Left colon (tissue), 2 donors: ENCODE measurements around the gene ZNF285. TPM values are rescaled to one million over a fixed set of nuclear protein-coding genes. Genes with fewer than 3 reads are reported as not detected.
"Not testable (repeated sequence)": the region's sequence is repeated elsewhere in the genome, so short reads cannot be mapped to it uniquely, and the experiment has no call there.

Experiments used
- ATAC-seq: fragments of 200-7000 bp; cut with Tn5 transposase; one replicate; pipeline ENCODE4 v1.9.1; 2020; ENCODE audit warnings: mild to moderate bottlenecking, moderate library complexity
- DNase-seq, 2 donors: peaks; one replicate each; pipeline ENCODE4 v3.0.0-alpha.2; 2020
- intact Hi-C, 2 donors: fragments of 100-400 bp; cut with DNase I in 1 of 2; cut with micrococcal nuclease in 1 of 2; formaldehyde crosslinking; loops; one replicate each; pipeline versions ENCODE4 v1.11.2 to v1.14.0; 2022; cut with DNase I, micrococcal nuclease
- long read RNA-seq: library from polyadenylated mRNA; unstranded; transcript quantifications from one replicate; pipeline ENCODE4 v2.0.0, GENCODE V29; 2021
- total RNA-seq, 2 donors: library from RNA; stranded (reverse); fragmentation: NEBNext Ultra II Directional; extraction: Animal tissue kit (Norgen Biotek cat#: 25700); gene quantifications; one replicate each; pipeline ENCODE4 v1.2.1, GENCODE V29; 2021
- donor health status: DM: no; HTN: no; CAD: no.
- donor health status: DM: yes; HTN: yes; CAD: no.

The ZNF285 gene
- 1 to 10 TPM in 1 of 2 donors, under 1 TPM in 1; 0.92 to 1.8 TPM for total RNA-seq
- long read RNA-seq = 0 reads

DNA sequence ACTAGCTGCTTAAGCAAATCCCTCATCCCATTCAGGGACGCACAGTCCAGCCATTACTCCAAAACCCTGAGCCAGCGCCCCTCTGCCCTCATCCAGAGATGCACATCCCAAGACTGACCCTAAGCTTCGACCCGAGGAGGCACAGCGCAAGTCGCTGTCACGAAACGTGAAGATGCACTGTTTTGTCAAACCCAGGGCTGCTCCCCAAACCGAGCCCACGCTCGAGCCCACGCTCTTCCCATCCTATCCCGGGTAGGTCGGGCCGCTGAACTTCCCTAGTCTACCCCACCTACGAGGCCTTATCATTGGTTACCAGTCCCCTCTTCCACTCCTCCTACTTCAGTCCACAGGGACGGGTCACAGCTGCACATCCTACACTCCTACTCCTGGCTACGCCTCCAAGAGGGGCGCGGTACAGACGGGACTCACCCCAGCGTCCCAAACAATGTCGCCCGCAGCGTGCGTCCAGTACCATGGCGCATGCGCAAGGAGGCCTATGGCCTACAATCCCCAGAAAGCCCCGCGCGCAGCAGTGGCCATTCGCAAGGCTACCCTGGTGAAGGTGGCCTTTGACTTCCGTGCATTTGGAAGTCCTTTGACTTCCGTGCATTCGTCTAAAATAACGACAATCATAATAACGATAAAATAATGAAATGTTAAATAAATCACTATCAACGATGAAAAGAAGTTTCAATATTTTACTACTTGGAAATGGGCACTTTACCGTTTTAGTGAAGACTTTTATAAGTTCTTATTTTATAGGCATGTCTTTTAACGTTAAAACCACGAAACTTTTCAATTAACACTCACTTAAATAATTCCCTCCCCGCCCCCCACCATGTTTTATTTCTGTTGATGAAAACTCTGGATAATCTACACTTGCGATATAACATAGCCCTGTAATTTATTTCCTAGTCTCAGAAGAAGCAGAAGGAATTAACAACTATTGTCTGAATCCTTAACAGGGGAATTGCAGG is at the start of gene ZNF285:
TSS of gene ZNF285 (minus strand) at position 470 of the 977 bp plus-strand sequence. CDS start 4,395 bp downstream, outside the sequence.
- intact Hi-C loops = no loop called here
- peak; percentile 92 to 94 for DNase-seq
- ATAC-seq = peak; percentile 100

DNA sequence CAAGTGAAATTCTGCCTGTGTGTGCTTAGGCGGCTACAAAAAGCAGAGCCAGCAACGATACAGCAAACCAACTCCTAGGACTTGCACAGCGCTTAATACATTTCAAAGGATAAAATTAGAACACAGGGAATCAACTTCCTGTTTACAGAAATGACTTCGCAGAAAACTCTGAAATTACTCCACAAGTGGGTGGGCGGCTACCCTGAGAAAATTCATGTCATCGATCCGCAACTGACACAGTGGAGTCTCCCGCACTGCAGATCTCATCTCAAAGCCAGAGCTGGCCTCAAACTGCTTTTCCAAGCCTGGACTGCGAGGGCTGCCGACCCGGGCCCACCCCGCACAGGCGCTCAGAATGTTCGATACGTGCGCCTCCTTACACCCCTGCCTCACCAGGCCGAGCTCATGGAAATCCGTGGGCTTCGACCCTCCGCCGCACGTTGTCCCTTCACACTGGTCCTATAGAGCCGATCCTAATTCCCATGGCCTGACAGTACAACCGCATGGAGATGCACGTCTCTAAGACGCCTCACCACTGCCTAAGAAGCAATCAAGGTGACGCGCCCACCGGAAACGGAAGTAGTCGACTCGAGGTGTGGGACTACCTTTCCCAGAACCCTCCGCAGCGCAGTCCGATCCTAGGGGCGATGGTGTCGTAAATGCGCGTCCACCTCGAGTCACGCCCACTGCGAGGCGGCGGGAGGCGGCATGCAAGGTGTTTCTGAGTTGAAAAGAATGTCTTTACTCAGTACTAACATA is 46.7 kb upstream of the ZNF285 start, which contains the start of gene ZNF229:
TSS of gene ZNF229 (minus strand) at position 557 of the 759 bp plus-strand sequence. CDS start 5,625 bp downstream, outside the sequence.
- DNase-seq = peak; percentile 87 to 88

DNA sequence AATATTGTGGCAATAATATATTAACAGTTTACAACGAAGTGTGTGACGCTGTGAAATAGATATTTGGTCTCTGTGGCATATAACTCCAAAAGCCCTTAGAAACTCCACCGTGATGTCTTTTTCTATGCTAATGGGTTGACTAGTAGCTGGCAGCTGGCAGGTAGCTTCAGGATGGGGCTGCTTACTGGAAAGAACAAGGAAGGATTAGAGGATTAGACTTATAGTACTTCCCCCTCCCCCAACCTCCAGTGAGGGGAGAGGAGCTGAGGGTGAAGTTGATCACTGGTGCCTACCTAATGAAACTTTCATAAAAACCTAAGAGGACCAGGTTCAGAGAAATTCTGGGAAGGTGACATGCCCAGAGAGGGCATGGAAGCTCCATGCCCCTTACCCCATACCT is 37.0 kb upstream of the ZNF285 start:
- intact Hi-C loops = no loop called here
- ATAC-seq = no peak
- DNase-seq = no peak

More for the DNA sequence above, 46.7 kb upstream of the ZNF285 start, which contains the start of gene ZNF229:
- intact Hi-C loops = no loop called here
- ATAC-seq = peak; percentile 100

DNA sequence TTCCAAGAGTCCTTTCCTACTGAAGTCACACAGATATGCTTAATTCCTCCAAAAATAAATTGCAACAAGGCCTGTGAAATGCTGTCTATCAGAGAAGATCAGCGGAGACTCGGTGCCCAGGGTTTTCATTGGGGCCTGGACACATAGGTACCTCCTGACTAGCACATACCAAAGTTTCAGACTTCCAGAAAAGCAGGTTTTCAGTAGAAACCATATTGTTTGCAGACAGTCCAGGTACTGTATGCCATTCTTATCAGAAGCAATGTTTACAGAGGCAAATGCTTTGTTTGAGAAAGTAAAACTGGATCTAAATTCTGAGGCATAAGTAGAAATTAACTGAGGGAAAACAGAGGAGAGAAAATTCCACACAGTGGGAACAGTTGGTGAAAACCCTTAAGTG is 34.0 kb upstream of the ZNF285 start:
- intact Hi-C loops = no loop called here
- ATAC-seq (no peak), DNase-seq (no peak)

DNA sequence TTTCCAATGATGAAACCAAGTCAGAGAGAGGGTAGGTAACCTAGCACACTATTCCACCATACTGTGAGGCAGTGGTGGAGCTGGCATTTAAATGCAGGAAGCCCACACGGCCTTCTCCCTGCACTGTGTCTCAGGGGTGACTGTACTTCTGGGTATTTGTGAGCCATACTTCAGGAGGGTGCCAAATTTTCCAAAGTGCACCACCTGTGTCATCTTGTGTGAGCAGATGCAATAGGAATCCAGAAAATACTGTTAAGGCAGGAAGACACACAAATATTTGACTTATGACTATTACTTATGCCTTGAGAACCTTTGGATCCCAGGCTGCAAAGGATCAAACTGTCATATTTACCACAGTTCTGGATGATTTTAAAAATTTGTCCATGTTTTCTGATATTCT is 29.5 kb upstream of the ZNF285 start:
- intact Hi-C loops = no loop called here

DNA sequence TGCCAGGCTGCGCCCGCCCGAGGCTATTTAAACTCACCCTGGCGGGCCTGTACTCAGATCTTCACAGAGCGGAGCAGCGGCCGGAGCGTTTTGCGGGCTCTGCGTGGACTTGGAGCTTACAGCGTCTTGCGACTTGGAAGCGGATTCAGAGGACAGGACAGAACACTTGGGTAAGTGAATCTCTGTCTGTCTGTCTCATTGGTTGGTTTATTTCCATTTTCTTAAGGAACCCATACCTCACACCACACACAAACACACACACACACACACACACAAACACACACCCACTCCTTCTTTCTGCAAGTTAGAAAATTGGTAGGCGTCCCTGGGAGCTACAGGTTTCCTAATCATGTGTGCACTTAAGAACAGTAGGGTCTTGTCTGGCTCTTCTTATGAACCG is 14.1 kb upstream of the ZNF285 start:
- intact Hi-C loops, ATAC-seq, DNase-seq: not testable (repeated sequence)

More for the DNA sequence above, 29.5 kb upstream of the ZNF285 start:
- ATAC-seq = no peak
- DNase-seq = no peak

DNA sequence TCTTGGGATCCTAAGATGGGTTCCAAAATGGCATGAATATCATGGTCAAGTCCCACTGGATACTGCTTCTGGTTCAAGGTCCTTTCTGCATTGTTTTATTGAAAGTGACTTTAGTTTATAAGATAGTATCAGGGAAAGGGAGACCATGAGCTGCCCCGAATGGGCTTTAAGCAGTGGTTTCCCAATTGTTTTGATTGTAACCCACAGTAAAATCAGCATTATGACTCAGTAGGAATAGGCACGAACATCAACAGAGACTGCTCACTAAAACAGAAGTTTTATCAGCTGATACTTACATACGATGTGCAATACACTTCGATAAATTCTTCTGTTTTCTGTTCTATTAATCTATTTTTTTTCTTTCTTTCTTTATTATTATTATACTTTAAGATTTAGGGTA is 12.1 kb downstream of the ZNF285 start:
- DNase-seq, intact Hi-C loops, ATAC-seq: not testable (repeated sequence)

DNA sequence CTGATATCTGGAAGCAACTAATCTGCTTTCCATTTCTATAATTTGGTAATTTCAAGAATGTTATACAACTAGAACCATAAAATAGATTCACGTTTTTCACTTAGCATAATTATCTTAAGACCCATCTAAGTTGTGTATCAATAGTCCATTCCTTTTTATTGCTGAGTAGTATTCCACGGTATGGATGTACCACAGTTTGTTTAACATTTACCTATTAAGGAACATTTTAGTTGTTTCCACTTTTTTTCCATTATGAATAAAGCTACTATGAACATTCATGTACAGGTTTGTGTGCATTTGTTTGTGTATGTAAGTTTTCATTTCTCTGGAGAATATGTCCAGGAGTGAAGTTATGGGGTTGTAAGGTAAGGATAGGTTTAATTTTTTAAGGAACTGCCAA is 26.6 kb downstream of the ZNF285 start:
- intact Hi-C loops = no loop called here
- ATAC-seq (no peak), DNase-seq (no peak)

DNA sequence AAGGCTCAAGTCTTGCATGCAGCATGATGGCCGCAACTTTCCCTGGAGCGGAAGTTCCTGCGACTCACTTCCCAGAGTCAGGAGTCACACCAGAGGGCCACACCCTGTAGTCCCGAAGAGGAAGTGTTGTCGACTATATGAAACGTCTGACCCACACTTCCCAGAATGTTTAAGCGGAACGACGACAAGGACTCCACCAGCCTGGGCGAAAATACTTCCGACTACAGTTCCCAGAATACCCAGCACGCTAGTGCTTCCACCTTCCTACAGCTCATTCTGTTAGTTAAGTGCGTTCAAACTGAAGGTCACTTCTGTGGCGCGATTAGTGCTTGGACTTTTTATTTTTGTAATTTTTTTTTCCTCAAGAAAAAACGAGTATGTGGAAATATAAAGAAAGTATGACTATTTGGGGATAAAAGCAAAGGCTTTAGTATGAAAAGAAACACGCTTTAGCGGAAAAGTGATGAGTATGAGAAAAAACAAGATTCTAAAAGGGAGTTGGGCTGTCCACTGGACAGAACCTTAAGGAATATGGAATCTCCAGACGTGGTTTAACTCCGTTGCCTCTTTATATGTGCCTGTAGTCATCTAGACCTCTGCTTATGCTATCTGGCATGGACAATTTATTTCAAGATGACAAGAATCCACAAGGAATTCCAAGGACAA is 29.5 kb downstream of the ZNF285 start:
- ATAC-seq = no peak
- DNase-seq = no peak
- intact Hi-C loops = no loop called here

DNA sequence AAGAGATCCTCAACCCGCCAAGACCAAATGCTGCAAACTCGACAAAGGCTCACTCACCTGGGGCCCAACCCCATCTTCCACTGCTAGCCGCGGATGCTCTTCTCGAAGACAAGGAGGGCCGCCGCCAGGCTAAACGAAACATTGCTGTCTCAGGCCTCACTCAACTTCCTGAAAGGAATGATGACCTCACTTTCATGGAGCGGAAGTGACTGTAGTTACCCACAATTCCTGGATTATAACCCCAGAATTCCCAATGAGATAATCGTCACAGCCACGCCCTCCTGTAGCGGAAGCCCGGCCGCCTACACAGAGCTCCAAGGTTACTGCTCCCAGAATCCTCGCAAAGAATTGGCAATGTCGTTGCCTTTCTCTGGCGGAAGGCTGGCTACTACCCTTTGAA is 34.4 kb downstream of the ZNF285 start:
- intact Hi-C loops = no loop called here
- ATAC-seq (no peak), DNase-seq (no peak)

DNA sequence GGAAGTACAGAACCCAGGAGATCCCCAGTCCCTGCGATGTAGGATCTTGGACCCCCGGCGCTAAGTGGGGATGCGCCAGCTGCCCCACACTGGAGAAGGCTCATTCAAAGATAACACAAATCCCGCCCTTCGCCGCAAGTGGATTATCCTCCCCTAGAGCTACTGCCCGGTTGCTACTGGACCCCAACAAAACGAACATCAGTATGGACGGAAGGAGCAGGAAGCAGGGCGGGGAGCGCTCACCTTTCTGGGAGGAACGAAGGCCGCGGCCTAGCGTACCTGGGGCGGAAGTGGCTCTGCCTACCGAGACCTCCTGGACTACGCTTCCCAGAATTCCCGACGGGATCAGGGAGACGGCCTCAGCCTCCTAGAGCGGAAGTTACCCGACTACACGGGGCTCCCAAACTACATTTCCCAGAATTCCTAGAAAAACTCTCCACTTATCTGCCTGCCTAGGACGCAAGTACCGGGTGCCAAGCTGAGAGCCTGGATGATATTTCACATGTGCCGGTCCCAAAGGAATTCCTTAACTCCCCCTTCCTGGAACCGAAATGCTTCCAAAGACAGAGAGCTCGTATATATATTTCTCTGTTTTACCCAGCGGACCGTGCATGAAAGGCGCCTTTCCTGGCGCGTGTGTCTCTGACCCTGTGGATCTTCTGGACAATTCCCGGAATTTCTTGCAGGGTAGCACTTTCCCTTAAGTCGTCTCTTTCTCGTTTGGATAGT is 44.9 kb downstream of the ZNF285 start, which contains the start of gene ZNF112:
TSS of gene ZNF112 (minus strand) at position 298 of the 729 bp plus-strand sequence. CDS start 16,141 bp downstream, outside the sequence.
- intact Hi-C loops = no loop called here
- peak; percentile 100 for ATAC-seq
- peak; percentile 87 to 94 for DNase-seq

DNA sequence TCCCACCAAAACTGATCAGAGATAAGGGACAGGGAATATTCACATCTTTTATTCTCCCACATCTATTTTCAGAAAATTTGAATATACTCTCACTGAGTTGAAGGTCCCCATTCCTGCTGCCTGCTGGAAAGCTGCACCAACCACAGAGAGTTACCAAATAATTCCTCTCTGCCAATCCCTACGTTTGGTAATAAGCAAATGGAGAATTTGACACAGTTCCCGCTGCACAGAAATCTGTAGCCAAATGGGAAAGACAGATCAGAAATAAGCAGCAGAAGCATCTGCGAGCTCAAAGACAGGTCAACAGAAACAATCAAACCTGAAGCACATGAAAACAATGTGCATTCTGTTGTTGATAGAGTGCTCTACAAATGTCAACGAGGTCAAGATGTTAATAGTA is 54.9 kb downstream of the ZNF285 start:
- DNase-seq (no peak), ATAC-seq (no peak)
- intact Hi-C loops = no loop called here

DNA sequence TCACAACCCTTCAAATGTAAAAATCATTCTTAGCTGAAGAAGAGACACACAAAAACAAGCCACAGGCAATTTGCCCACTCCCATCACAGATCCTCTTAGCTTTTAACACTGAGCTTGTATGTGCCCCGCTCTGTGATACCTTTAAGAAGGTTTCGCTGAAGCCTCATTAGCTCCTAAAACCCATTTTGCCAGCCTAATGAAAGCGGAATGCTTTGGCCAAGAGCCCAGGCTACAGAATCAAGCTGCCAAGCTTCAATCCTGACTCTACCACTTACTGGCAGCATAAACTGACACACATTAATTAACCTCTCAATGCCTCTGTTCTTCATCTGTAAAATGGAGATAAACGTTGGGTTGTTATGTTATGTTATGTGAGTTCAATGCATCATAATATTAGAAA is 55.4 kb downstream of the ZNF285 start:
- ATAC-seq (no peak), DNase-seq (no peak)
- intact Hi-C loops = no loop called here

DNA sequence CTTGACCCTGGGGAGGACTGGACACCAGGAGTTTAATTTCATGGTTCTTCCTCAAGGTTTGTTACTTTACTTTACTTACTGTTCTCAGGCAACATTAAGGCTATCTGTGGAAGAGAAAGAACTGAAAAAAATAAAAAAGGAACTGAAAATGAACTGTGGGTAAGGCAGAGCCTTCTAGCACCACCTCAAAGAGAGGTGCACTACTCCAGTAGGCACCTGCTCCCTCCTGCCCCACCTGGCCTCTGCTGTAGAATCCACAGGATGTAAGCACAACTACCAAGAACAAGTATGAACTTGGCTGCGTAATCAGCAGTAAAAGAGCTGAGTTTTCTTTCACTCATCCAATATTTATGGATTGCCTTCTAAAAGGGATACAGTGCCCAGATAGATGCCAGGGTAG is 57.2 kb downstream of the ZNF285 start:
- ATAC-seq = no peak
- intact Hi-C loops = no loop called here
- no peak for DNase-seq

DNA sequence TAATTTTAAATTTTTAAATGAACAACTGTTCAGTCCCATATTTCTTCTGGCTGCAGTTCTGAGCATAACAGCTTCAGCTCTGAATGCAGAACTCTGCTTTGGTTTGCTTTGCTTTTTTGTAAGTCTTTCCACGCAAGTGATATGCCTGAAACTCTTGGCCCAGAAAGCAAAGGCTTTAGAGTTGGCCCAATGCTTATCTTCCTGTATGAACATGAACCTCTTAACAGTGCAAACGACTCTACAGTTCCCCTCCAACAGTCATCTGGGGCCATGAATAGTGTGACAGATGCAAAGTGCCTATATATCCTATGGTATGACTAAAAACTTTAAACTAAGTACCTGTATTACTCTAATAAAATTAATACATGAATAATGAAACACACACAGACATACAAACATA is 59.6 kb downstream of the ZNF285 start:
- no peak for DNase-seq
- intact Hi-C loops = no loop called here
- ATAC-seq = no peak

DNA sequence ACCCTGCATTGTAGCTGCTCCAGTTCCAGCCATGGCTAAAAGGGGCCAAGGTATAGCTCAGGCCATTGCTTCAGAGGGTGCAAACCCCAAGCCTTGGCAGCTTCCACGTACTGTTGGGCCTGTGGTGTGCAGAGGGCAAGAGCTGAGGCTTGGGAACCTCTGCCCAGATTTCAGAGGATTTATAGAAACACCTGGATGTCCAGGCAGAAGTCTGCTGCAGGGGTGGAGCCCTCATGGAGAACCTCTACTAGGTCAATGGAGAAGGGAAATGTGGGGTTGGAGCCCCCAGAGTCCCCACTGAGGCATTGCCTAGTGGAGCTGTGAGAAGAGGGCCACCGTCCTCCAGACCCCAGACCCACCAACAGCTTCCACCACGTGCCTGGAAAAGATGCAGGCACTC is 66.8 kb downstream of the ZNF285 start:
- intact Hi-C loops, ATAC-seq, DNase-seq: not testable (repeated sequence)
